Measurements from ENCODE around the gene DISP3.

The DISP3 gene

GRCh38 chr1:11520531-11521233 lies 41.7 kb downstream of the DISP3 start:
- Histone ChIP-seq H3K27ac (no peak overlapping the region), H3K4me3 (ENCODE audit: low read depth in 1 of 2, low read length in 1 of 2) (no peak overlapping the region), H3K9me3 (no peaks in the 10 kb centered on the region), H3K27me3 (no peaks in the 10 kb centered on the region), H3K4me1 (ENCODE audit: control insufficient read depth in 1 of 2, insufficient read depth in 1 of 2, low read depth in 1 of 2, low read length in 1 of 2) (no peaks in the 10 kb centered on the region), H3K36me3 (no peaks in the 10 kb centered on the region)
- TF ChIP-seq CTCF (IDR thresholded peaks at IDR 0.05): no peak

GRCh38 chr1:11521582-11522399 lies 42.8 kb downstream of the DISP3 start:
- Histone ChIP-seq H3K9me3 (no peaks in the 10 kb centered on the region), H3K4me3 (ENCODE audit: low read depth in 1 of 2, low read length in 1 of 2) (no peak overlapping the region), H3K4me1 (ENCODE audit: control insufficient read depth in 1 of 2, insufficient read depth in 1 of 2, low read depth in 1 of 2, low read length in 1 of 2) (no peaks in the 10 kb centered on the region), H3K36me3 (no peaks in the 10 kb centered on the region), H3K27ac (no peak overlapping the region), H3K27me3 (no peaks in the 10 kb centered on the region)
- no peak for TF ChIP-seq CTCF (IDR thresholded peaks at IDR 0.05)

- Histone ChIP-seq H3K27ac (no peak overlapping the region), H3K36me3 (no peaks in the 10 kb centered on the region), H3K27me3 (no peaks in the 10 kb centered on the region), H3K4me1 (ENCODE audit: control insufficient read depth in 1 of 2, insufficient read depth in 1 of 2, low read depth in 1 of 2, low read length in 1 of 2) (no peaks in the 10 kb centered on the region), H3K4me3 (ENCODE audit: low read depth in 1 of 2, low read length in 1 of 2) (no peak overlapping the region), H3K9me3 (no peaks in the 10 kb centered on the region)
- TF ChIP-seq CTCF (IDR thresholded peaks at IDR 0.05): no peak
Measured at GRCh38 chr1:11522400-11523235, 43.7 kb downstream of the DISP3 start.

- TF ChIP-seq CTCF (IDR thresholded peaks at IDR 0.05): no peak
- Histone ChIP-seq H3K36me3 (no peaks in the 10 kb centered on the region), H3K27ac (no peak overlapping the region), H3K4me3 (ENCODE audit: low read depth in 1 of 2, low read length in 1 of 2) (no peak overlapping the region), H3K4me1 (ENCODE audit: control insufficient read depth in 1 of 2, insufficient read depth in 1 of 2, low read depth in 1 of 2, low read length in 1 of 2) (no peaks in the 10 kb centered on the region), H3K9me3 (no peaks in the 10 kb centered on the region), H3K27me3 (no peaks in the 10 kb centered on the region)
Measured at GRCh38 chr1:11523261-11523660, 44.3 kb downstream of the DISP3 start.

- Histone ChIP-seq H3K4me1 (ENCODE audit: control insufficient read depth in 1 of 2, insufficient read depth in 1 of 2, low read depth in 1 of 2, low read length in 1 of 2) (no peaks in the 10 kb centered on the region), H3K27me3 (no peaks in the 10 kb centered on the region), H3K9me3 (no peaks in the 10 kb centered on the region), H3K36me3 (no peaks in the 10 kb centered on the region), H3K27ac (no peak overlapping the region), H3K4me3 (ENCODE audit: low read depth in 1 of 2, low read length in 1 of 2) (no peak overlapping the region)
- no peak for TF ChIP-seq CTCF (IDR thresholded peaks at IDR 0.05)
Measured at GRCh38 chr1:11523746-11524464, 45.0 kb downstream of the DISP3 start.

Data from neutrophil (primary cell).